Uterus (tissue), 2 donors: ENCODE measurements around the gene CLEC9A.

Source experiments
- CTCF ChIP-seq, 4 experiments: fragments of 200-600 bp in 2 of 4; fragments of 450-650 bp in 2 of 4; sonication (generic) in 2 of 4; IDR thresholded peaks; one replicate each; pipeline ENCODE4 v1.5.1; 2016 to 2019; ENCODE audit warnings: antibody characterized with exemption in 4 of 4, mild to moderate bottlenecking in 2 of 4, moderate library complexity in 1 of 4
- POLR2A ChIP-seq, 2 donors: fragments of 450-650 bp; IDR thresholded peaks; one replicate each; pipeline ENCODE4 v1.6.1; 2016; ENCODE audit warnings: antibody characterized with exemption in 2 of 2, mild to moderate bottlenecking in 1 of 2, moderate library complexity in 1 of 2

- TF ChIP-seq CTCF (IDR thresholded peaks at IDR 0.05) = no peak
- TF ChIP-seq POLR2A (IDR thresholded peaks at IDR 0.05) = no peak
These were observed 83.4 kb downstream of the CLEC9A start for GRCh38 chr12:10113920-10114319.
